ENCODE results near the gene DMBT1.

DMBT1 gene

GRCh38 chr10:122544493-122544892 lies 16.1 kb upstream of the DMBT1 start:
- TF ChIP-seq, protein P1, sequence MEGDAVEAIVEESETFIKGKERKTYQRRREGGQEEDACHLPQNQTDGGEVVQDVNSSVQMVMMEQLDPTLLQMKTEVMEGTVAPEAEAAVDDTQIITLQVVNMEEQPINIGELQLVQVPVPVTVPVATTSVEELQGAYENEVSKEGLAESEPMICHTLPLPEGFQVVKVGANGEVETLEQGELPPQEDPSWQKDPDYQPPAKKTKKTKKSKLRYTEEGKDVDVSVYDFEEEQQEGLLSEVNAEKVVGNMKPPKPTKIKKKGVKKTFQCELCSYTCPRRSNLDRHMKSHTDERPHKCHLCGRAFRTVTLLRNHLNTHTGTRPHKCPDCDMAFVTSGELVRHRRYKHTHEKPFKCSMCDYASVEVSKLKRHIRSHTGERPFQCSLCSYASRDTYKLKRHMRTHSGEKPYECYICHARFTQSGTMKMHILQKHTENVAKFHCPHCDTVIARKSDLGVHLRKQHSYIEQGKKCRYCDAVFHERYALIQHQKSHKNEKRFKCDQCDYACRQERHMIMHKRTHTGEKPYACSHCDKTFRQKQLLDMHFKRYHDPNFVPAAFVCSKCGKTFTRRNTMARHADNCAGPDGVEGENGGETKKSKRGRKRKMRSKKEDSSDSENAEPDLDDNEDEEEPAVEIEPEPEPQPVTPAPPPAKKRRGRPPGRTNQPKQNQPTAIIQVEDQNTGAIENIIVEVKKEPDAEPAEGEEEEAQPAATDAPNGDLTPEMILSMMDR (IDR thresholded peaks at IDR 0.05; ENCODE audit: control insufficient read depth, extremely low read depth, insufficient read depth): no peak
- no peak for DNase-seq (ENCODE audit: low read depth)
- H3K4me3 ChIP-seq (ENCODE audit: low read depth, low read length): no peak overlapping the region

DNA sequence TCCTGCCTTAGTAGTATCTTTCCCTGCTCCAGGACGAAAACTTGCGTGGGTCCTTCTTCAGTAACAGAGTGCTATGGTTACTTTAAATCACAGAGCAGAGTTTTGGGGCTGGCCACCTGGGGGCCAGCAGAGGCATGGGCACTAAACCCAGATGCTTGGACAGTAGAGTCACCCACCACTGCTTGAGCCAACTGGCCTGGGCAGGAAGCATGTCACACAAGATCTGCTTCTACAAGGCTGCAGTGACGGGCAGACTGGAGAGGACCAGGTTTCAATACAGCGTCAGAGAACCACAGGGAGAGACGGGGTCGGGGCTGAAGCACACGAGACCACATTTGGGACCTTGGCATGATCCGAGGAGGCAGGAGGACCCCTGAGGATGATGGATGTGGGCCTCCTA lies 14.3 kb upstream of the DMBT1 start:
- TF ChIP-seq, protein P1 (IDR thresholded peaks at IDR 0.05; ENCODE audit: control insufficient read depth, extremely low read depth, insufficient read depth): no peak
- H3K4me3 ChIP-seq (ENCODE audit: low read depth, low read length): no peak overlapping the region
- DNase-seq (ENCODE audit: low read depth): no peak

DNA sequence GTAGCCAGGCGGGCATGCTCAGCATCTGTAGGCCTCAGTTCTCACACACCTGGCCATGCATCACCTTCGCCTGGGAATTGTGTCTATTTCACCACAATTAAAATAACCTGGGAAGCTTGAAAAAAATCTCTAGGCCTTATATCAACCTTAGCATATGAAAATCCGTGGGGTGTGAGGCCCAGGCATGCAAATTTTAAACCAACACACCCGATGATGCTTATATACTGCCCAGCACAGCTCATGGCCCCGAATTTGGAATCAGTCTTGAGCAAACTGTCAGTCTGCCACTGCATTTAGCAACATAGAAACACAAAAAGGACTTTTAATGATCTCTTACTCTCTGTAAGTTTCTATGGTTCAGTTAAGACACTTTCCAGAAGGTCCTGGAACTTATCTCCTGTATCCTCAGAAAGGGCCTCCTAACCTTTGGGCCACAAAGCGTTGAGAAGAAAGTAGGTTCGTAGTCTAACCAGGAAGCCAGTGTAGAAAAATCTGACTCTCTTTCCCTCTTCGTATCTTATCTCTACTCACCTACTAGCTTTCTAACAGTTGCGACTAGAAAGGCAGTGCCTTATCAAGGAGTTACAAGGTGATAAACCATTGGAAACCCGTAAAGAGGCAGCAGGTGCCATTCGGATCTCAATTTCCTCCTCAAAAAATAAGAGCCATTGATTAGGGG lies 12.0 kb upstream of the DMBT1 start:
- DNase-seq (ENCODE audit: low read depth): no peak
- TF ChIP-seq, protein P1 (IDR thresholded peaks at IDR 0.05; ENCODE audit: control insufficient read depth, extremely low read depth, insufficient read depth): no peak
- H3K4me3 ChIP-seq (ENCODE audit: low read depth, low read length): no peak overlapping the region

DNA sequence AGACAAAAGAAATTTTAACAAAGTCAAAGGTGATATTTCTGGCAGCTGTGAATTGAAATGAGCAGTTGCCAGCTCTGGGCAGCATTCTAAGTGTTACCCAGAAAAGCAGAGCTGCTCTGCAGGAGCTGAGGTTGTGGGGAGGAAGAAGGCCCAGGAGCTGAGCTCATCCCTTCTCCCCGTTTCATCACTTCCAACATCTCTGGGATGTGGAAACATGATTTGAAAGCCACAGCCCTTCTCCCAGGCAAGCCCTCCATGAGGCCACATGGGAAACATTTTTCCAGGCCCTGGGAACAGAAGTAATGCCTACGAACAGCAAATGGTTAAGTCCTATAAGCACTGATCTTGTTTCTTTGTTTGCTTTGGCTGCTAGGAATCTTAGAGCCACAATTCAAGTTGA lies 10.9 kb upstream of the DMBT1 start:
- no peak for DNase-seq (ENCODE audit: low read depth)

DNA sequence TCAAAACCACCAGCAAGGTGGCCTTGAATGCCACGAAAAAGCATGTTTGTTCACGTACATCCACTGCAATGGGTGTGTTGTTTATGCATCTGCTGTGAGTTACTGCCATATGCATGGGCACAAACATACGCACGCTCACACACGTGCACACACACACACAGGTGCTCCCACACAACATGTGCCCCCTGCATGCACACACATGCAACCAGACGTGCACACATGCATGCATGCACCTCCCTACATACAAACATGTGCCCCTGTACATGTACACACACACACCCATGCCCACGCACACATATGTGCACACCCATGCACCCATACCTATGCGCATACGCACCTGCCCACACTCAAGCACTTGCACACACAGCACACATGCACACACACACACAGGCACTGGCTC lies 10.1 kb upstream of the DMBT1 start:
- no peak overlapping the region for H3K4me3 ChIP-seq (ENCODE audit: low read depth, low read length)
- TF ChIP-seq, protein P1 (IDR thresholded peaks at IDR 0.05; ENCODE audit: control insufficient read depth, extremely low read depth, insufficient read depth): no peak
- DNase-seq (ENCODE audit: low read depth): no peak

More for the DNA sequence above, 10.9 kb upstream of the DMBT1 start:
- no peak overlapping the region for H3K4me3 ChIP-seq (ENCODE audit: low read depth, low read length)
- TF ChIP-seq, protein P1 (IDR thresholded peaks at IDR 0.05; ENCODE audit: control insufficient read depth, extremely low read depth, insufficient read depth): no peak

DNA sequence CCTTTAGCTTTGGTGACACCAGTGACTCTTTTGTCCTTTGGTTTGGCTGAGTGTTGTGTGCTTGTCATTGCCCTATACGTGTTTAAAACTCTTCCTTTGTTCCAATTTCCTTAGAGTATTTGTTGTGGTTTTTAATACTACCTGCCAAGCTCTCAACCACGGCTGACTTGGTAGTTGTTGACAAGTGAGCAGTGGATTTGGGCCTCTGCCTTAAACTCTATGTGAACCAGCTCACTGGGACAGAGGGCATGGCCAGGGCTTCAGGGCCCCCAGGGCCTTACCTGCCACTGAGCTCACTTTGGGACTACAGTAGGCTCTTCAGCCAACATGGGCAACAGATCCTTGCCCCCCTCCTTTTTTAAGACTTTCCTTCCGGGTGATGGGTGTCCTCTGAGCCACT lies 9.6 kb upstream of the DMBT1 start:
- no peak overlapping the region for H3K4me3 ChIP-seq (ENCODE audit: low read depth, low read length)
- no peak for DNase-seq (ENCODE audit: low read depth)
- TF ChIP-seq, protein P1 (IDR thresholded peaks at IDR 0.05; ENCODE audit: control insufficient read depth, extremely low read depth, insufficient read depth): no peak

- no peak overlapping the region for H3K4me3 ChIP-seq (ENCODE audit: low read depth, low read length)
- TF ChIP-seq, protein P1 (IDR thresholded peaks at IDR 0.05; ENCODE audit: control insufficient read depth, extremely low read depth, insufficient read depth): no peak
- DNase-seq (ENCODE audit: low read depth): no peak
Observed at GRCh38 chr10:122551450-122551849, 9.1 kb upstream of the DMBT1 start.

All from LNCaP clone FGC (cell line).